ENCODE data around the gene PSEN2.

Gene PSEN2

GRCh38 chr1:226823643-226824042 lies 46.8 kb upstream of the PSEN2 start:
- peaks cover 36% of the 10 kb centered on the region for H3K4me1 ChIP-seq (ENCODE audit: insufficient read depth, low read length, severe bottlenecking)
- no peak overlapping the region for H3K27ac ChIP-seq (ENCODE audit: low read depth, low read length, poor library complexity, severe bottlenecking)
- H3K36me3 ChIP-seq (ENCODE audit: insufficient read depth, low read length): no peaks in the 10 kb centered on the region
- no peaks in the 10 kb centered on the region for H3F3A ChIP-seq (ENCODE audit: insufficient read depth, low read length)
- H3K4me3 ChIP-seq (ENCODE audit: low read depth, low read length, poor library complexity, severe bottlenecking): no peak overlapping the region
- H3K9me2 ChIP-seq (ENCODE audit: low read depth, low read length): no peaks in the 10 kb centered on the region
- TF ChIP-seq EZH2 (IDR thresholded peaks at IDR 0.05; ENCODE audit: borderline replicate concordance, low read length): no peak
- TF ChIP-seq, protein P1, sequence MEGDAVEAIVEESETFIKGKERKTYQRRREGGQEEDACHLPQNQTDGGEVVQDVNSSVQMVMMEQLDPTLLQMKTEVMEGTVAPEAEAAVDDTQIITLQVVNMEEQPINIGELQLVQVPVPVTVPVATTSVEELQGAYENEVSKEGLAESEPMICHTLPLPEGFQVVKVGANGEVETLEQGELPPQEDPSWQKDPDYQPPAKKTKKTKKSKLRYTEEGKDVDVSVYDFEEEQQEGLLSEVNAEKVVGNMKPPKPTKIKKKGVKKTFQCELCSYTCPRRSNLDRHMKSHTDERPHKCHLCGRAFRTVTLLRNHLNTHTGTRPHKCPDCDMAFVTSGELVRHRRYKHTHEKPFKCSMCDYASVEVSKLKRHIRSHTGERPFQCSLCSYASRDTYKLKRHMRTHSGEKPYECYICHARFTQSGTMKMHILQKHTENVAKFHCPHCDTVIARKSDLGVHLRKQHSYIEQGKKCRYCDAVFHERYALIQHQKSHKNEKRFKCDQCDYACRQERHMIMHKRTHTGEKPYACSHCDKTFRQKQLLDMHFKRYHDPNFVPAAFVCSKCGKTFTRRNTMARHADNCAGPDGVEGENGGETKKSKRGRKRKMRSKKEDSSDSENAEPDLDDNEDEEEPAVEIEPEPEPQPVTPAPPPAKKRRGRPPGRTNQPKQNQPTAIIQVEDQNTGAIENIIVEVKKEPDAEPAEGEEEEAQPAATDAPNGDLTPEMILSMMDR (IDR thresholded peaks at IDR 0.05; ENCODE audit: low read length): no peak
- no peaks in the 10 kb centered on the region for H3K79me2 ChIP-seq (ENCODE audit: insufficient read depth, low read length)
- H2AFZ ChIP-seq (ENCODE audit: low read length): no peak overlapping the region
- no peaks in the 10 kb centered on the region for H3K27me3 ChIP-seq (ENCODE audit: insufficient read depth, low read length)
- H3K9me3 ChIP-seq (ENCODE audit: low read length): no peaks in the 10 kb centered on the region
- H3K4me2 ChIP-seq (ENCODE audit: low read length): no peak overlapping the region
- no peaks in the 10 kb centered on the region for H4K20me1 ChIP-seq (ENCODE audit: insufficient read depth, low read length)
- H3K9ac ChIP-seq (ENCODE audit: low read length): no peak overlapping the region

DNA sequence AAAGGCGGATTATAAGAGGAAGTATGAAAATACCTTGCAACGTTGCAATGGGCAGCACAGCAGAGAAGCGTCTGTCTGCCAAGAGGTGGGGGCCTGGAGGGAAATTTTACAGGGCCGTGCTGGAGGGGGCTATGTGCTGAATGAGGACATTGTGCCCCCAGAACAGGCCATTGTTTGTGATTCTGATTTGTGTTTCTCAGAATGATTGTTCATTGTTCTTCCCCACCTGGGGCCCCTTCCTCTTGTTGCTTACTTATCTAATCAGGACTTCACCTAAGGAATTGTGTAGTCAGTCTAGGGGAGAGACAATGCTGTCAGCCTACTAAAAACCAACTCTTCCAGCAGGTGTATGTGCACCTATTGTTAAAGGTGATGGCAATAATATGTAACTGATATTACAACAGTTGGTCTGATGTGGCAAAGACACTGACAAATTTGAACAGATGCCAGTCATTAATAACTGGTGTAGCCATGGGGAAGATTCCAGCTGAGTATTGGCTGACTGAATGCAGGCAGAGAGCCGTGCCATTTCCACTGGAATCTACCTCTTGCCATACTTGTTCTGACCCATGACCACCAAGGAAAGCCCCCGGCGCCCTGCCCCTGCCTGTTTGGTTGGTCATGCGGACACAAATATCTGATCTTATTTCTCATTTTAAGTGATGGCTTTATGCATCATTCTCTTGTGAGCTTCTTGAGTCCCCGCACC lies 45.2 kb upstream of the PSEN2 start:
- Histone ChIP-seq H3K4me1 (ENCODE audit: insufficient read depth, low read length, severe bottlenecking) (peaks cover 36% of the 10 kb centered on the region), H3K4me3 (ENCODE audit: low read depth, low read length, poor library complexity, severe bottlenecking) (no peak overlapping the region), H3K27ac (ENCODE audit: low read depth, low read length, poor library complexity, severe bottlenecking) (peak overlapping the region; percentile 23), H3K9me3 (ENCODE audit: low read length) (no peaks in the 10 kb centered on the region), H3K79me2 (ENCODE audit: insufficient read depth, low read length) (no peaks in the 10 kb centered on the region), H3K9ac (ENCODE audit: low read length) (no peak overlapping the region), H3K9me2 (ENCODE audit: low read depth, low read length) (no peaks in the 10 kb centered on the region), H3K4me2 (ENCODE audit: low read length) (no peak overlapping the region; the same call in 1 of the 2 replicates), H3K36me3 (ENCODE audit: insufficient read depth, low read length) (no peaks in the 10 kb centered on the region), H2AFZ (ENCODE audit: low read length) (no peak overlapping the region), H3K27me3 (ENCODE audit: insufficient read depth, low read length) (no peaks in the 10 kb centered on the region), H4K20me1 (ENCODE audit: insufficient read depth, low read length) (no peaks in the 10 kb centered on the region), H3F3A (ENCODE audit: insufficient read depth, low read length) (no peaks in the 10 kb centered on the region)
- TF ChIP-seq EZH2 (IDR thresholded peaks at IDR 0.05; ENCODE audit: borderline replicate concordance, low read length): no peak
- TF ChIP-seq, protein P1 (IDR thresholded peaks at IDR 0.05; ENCODE audit: low read length): no peak

DNA sequence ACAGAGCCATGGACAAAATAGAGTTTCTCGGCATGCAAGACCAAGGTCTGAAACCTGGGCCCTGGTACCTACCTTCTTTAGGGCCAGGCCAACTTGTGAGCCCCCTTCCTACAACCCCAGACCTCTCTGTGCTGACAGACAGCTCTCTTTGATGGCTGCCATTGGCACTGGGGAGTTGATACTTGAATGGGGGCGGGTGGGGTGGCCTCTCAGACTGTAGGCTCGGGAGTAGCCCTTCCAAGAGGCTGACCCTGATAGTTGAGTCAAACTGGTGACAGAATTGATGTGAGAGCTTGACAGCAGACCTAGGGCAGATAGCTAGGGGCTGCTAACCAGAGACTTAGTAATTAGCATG lies 44.7 kb upstream of the PSEN2 start:
- H3K36me3 ChIP-seq (ENCODE audit: insufficient read depth, low read length): no peaks in the 10 kb centered on the region
- no peaks in the 10 kb centered on the region for H3K79me2 ChIP-seq (ENCODE audit: insufficient read depth, low read length)
- no peak for TF ChIP-seq EZH2 (IDR thresholded peaks at IDR 0.05; ENCODE audit: borderline replicate concordance, low read length)
- TF ChIP-seq, protein P1 (IDR thresholded peaks at IDR 0.05; ENCODE audit: low read length): no peak
- H3K4me1 ChIP-seq (ENCODE audit: insufficient read depth, low read length, severe bottlenecking): peaks cover 36% of the 10 kb centered on the region
- no peak overlapping the region; the same call in 1 of the 2 replicates for H3K4me2 ChIP-seq (ENCODE audit: low read length)
- H3K4me3 ChIP-seq (ENCODE audit: low read depth, low read length, poor library complexity, severe bottlenecking): no peak overlapping the region
- H3K9me2 ChIP-seq (ENCODE audit: low read depth, low read length): no peaks in the 10 kb centered on the region
- H3K27me3 ChIP-seq (ENCODE audit: insufficient read depth, low read length): no peaks in the 10 kb centered on the region
- H3K9me3 ChIP-seq (ENCODE audit: low read length): no peaks in the 10 kb centered on the region
- no peak overlapping the region for H3K27ac ChIP-seq (ENCODE audit: low read depth, low read length, poor library complexity, severe bottlenecking)
- no peak overlapping the region for H3K9ac ChIP-seq (ENCODE audit: low read length)
- H2AFZ ChIP-seq (ENCODE audit: low read length): no peak overlapping the region
- H4K20me1 ChIP-seq (ENCODE audit: insufficient read depth, low read length): no peaks in the 10 kb centered on the region
- H3F3A ChIP-seq (ENCODE audit: insufficient read depth, low read length): no peaks in the 10 kb centered on the region
